Lung (tissue), 12 donors: ENCODE results near the gene SHC3. TPM values are rescaled to one million over a fixed set of nuclear protein-coding genes. Genes with fewer than 3 reads are reported as not detected.
A peak's percentile ranks its signal among the peaks of the same experiment; 100 is the strongest.

Source experiments
- ATAC-seq: fragments of 200-7000 bp; cut with Tn5 transposase; one replicate; pipeline ENCODE4 v1.9.1; 2020; ENCODE audit warnings: moderate number of reproducible peaks; ENCODE audit not compliant: insufficient read depth, low FRiP score
- DNase-seq, 3 donors: peaks; one replicate each; pipeline ENCODE4 v3.0.0-alpha.2; 2013 to 2017
- H3K27ac ChIP-seq, 2 donors: one replicate each; pipeline ENCODE4 v1.5.1; 2013; ENCODE audit warnings: mild to moderate bottlenecking in 2 of 2, moderate library complexity in 2 of 2, control low read depth in 1 of 2, inconsistent platforms in 1 of 2, low read depth in 1 of 2, low read length in 1 of 2
- H3K27me3 ChIP-seq, 3 donors: one replicate each; pipeline ENCODE4 v1.5.1; 2013; ENCODE audit warnings: low read length in 2 of 3; ENCODE audit not compliant: control insufficient read depth in 3 of 3, insufficient read depth in 3 of 3
- H3K36me3 ChIP-seq, 4 donors: one replicate each; pipeline ENCODE4 v1.5.1; 2013; ENCODE audit warnings: low read length in 4 of 4, mild to moderate bottlenecking in 1 of 4, moderate library complexity in 1 of 4; ENCODE audit not compliant: control insufficient read depth in 4 of 4, insufficient read depth in 4 of 4
- H3K4me1 ChIP-seq, 5 donors: one replicate each; pipeline ENCODE4 v1.5.1; 2013; ENCODE audit warnings: low read length in 5 of 5, mild to moderate bottlenecking in 2 of 5, moderate library complexity in 1 of 5; ENCODE audit not compliant: control insufficient read depth in 5 of 5, insufficient read depth in 5 of 5
- H3K4me3 ChIP-seq: one replicate; pipeline ENCODE4 v1.5.1; 2013; ENCODE audit warnings: mild to moderate bottlenecking, control low read depth, moderate library complexity
- H3K9ac ChIP-seq, 2 donors: one replicate each; pipeline ENCODE4 v1.5.1; 2013; ENCODE audit warnings: low read length in 2 of 2, control low read depth in 1 of 2; ENCODE audit not compliant: insufficient read depth in 1 of 2
- H3K9me3 ChIP-seq, 4 donors: one replicate each; pipeline ENCODE4 v1.5.1; 2013; ENCODE audit warnings: low read length in 3 of 4, mild to moderate bottlenecking in 1 of 4, moderate library complexity in 1 of 4; ENCODE audit not compliant: control insufficient read depth in 4 of 4, insufficient read depth in 3 of 4
- WGBS, 2 donors: extraction: QIAGEN DNeasy Blood & Tissue Kit; methylation state at CpG; one replicate each; pipeline ENCODE4 v1.1.7; 2013; 5-methylcytosine and 5-hydroxymethylcytosine counted together
- polyA plus RNA-seq, 2 donors: library from polyadenylated mRNA; stranded (reverse); fragments of 200-250 nt; gene quantifications; one replicate each; pipeline ENCODE4 v1.2.1, GENCODE V29; 2013
- total RNA-seq, 2 donors: library from RNA; depleted of rRNA in 1 of 2; stranded (reverse); fragments of >200 nt in 1 of 2; gene quantifications; one replicate each; pipeline ENCODE4 v1.2.1, GENCODE V29; 2014 to 2021
- TF ChIP-seq, protein P1 (sequence below): IDR thresholded peaks from 2 replicates; pipeline ENCODE4 v1.5.1; 2012; ENCODE audit warnings: mild to moderate bottlenecking; ENCODE audit errors: control extremely low read depth, extremely low read depth
- donor health status: control.
- donor health status: control.
- donor health status: Bipolar disorder and iron deficiency.
- donor health status: healthy.
- donor health status: DM: yes; HTN: yes; CAD: no.

SHC3 gene
- total and polyA plus RNA-seq, 4 donors = 1.8 to 19.2 (median 4.0) TPM

DNA sequence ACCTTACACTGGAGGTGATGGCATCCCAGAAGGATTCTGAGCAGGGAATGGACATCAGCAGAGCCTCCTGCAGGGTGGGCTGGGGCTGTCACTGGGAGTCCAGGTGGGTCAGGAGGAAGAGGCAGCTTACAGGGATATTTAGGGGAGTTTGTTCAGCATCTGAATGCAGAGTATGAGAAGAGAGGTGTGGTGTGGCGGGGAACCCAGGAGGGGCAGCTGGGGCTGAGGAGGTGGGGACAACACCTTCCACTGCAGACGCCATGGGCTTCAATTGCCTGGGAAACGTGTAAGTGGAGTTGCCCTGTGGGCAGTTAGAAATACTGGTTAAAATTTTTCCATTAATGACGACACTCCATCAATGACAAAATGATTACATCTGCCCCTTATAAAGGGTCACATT lies 153.9 kb downstream of the SHC3 start:
- Histone ChIP-seq H3K27ac (peak overlapping the region in 1 of 2 donors; percentile 51), H3K4me3 (no peak overlapping the region), H3K27me3 (no peaks in the 10 kb centered on the region), H3K9ac (no peak overlapping the region), H3K36me3 (no peaks in the 10 kb centered on the region), H3K4me1 (peaks cover 10 to 29% (median 13%) of the 10 kb centered on the region in 5 donors), H3K9me3 (peaks cover 0 to 6% (median 2%) of the 10 kb centered on the region in 4 donors)
- 92 to 95% methylated on average over 4 of the region's 4 CpGs for WGBS, 2 donors
- TF ChIP-seq, protein P1, sequence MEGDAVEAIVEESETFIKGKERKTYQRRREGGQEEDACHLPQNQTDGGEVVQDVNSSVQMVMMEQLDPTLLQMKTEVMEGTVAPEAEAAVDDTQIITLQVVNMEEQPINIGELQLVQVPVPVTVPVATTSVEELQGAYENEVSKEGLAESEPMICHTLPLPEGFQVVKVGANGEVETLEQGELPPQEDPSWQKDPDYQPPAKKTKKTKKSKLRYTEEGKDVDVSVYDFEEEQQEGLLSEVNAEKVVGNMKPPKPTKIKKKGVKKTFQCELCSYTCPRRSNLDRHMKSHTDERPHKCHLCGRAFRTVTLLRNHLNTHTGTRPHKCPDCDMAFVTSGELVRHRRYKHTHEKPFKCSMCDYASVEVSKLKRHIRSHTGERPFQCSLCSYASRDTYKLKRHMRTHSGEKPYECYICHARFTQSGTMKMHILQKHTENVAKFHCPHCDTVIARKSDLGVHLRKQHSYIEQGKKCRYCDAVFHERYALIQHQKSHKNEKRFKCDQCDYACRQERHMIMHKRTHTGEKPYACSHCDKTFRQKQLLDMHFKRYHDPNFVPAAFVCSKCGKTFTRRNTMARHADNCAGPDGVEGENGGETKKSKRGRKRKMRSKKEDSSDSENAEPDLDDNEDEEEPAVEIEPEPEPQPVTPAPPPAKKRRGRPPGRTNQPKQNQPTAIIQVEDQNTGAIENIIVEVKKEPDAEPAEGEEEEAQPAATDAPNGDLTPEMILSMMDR = no peak
- no peak for ATAC-seq
- no peak for DNase-seq

DNA sequence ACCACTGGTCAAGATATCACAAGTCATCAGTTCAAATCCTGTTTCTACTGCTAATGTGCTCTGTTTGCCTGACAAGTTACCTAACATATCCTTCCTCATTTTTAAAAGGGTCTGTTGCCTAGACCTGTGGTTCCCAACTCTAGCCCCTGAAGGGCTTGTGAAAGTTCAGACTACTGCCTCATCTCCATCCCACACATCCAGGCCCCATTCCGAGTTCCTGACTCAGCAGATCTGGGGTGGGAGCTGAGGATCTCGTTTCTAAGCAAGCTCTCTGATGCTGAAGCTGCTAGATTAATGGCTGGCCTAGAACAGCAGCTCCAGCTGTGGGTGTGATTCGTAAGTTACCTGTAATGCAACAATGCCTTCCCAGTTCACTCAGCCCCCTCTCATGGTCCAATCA lies 154.9 kb downstream of the SHC3 start:
- H3K9me3 ChIP-seq = peaks cover 0 to 6% (median 0%) of the 10 kb centered on the region in 4 donors
- ATAC-seq = no peak
- peak overlapping the region in 1 of 2 donors; percentile 32 for H3K27ac ChIP-seq
- H3K9ac ChIP-seq = no peak overlapping the region
- no peak overlapping the region for H3K4me3 ChIP-seq
- no peaks in the 10 kb centered on the region for H3K27me3 ChIP-seq
- no peak for DNase-seq
- H3K4me1 ChIP-seq = peaks cover 10 to 29% (median 13%) of the 10 kb centered on the region in 5 donors
- H3K36me3 ChIP-seq = no peaks in the 10 kb centered on the region
- WGBS, 2 donors = 46 to 65% methylated on average over 3 of the region's 3 CpGs
- TF ChIP-seq, protein P1 = no peak

DNA sequence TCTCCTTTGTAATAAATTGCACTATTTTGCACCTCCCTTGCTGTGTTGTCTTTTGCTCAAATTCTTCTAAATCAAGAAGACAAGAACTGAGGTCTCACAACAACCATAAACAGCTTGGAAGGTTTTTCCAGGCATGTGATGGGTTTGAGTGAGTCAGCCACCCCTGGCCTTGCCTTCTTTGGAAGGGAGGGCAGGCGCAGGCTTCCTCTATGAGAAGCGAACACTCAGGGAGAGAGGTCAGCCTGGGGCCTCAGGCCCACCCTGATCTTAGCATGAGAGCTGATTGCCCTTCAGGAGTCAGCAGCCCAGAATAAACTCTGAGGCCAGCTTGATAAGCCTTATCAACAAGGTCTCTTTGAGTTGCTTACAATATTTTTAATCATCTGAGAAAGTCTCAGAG lies 155.7 kb downstream of the SHC3 start:
- Histone ChIP-seq H3K27me3 (no peaks in the 10 kb centered on the region), H3K4me1 (peaks cover 10 to 29% (median 13%) of the 10 kb centered on the region in 5 donors), H3K36me3 (no peaks in the 10 kb centered on the region), H3K9ac (no peak overlapping the region), H3K27ac (peak overlapping the region; percentile 42 to 79), H3K9me3 (peaks cover 0 to 6% (median 0%) of the 10 kb centered on the region in 4 donors), H3K4me3 (no peak overlapping the region)
- TF ChIP-seq, protein P1 = no peak
- DNase-seq (peak in 2 of 3 donors; percentile 44 to 48), ATAC-seq (peak; percentile 30)
- WGBS, 2 donors = 49 to 63% methylated on average over 2 of the region's 2 CpGs
